ENCODE data around the gene ALOX12B. TPM values are rescaled to one million over a fixed set of nuclear protein-coding genes. Genes with fewer than 3 reads are reported as not detected.

The ALOX12B gene
- total RNA-seq, 1 donor from 2014 or later = 0.35 TPM

DNA sequence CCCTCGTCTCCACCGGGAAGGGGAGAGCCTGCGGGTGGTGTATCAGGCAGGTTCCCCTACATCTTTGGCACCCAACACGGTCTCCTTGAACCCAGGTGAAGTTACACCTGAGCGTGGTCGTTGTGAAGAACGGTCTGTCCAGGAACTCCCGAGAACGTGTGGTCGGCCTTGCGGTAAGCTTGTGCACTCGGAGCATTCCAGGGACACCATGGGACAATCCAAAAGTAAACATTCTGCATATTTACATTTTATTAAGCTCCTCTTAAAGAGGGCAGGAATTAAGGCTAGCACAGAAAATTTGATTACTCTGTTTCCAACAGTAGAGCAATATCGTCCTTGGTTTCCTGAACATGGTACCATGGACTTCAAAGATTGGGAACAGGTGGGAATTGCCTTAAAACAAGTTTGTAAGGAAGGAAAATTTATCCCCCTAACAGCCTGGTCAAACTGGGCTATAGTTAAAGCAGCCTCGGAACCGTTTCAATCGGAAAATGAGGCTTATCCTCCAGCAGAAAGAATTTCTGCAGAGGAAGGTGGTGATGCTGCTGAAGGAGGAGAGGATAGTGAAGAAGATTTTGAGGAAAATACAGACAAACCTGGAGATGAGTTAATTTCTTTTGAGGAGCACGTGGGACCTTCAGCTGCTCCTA is 30.4 kb downstream of the ALOX12B start:
- TF ChIP-seq, protein P1, sequence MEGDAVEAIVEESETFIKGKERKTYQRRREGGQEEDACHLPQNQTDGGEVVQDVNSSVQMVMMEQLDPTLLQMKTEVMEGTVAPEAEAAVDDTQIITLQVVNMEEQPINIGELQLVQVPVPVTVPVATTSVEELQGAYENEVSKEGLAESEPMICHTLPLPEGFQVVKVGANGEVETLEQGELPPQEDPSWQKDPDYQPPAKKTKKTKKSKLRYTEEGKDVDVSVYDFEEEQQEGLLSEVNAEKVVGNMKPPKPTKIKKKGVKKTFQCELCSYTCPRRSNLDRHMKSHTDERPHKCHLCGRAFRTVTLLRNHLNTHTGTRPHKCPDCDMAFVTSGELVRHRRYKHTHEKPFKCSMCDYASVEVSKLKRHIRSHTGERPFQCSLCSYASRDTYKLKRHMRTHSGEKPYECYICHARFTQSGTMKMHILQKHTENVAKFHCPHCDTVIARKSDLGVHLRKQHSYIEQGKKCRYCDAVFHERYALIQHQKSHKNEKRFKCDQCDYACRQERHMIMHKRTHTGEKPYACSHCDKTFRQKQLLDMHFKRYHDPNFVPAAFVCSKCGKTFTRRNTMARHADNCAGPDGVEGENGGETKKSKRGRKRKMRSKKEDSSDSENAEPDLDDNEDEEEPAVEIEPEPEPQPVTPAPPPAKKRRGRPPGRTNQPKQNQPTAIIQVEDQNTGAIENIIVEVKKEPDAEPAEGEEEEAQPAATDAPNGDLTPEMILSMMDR (conservative IDR thresholded peaks at IDR 0.05; ENCODE audit: low read depth, low read length) = no peak
- no peak for DNase-seq (ENCODE audit: low read depth)
- H3K4me3 ChIP-seq (ENCODE audit: low read depth, low read length) = no peak overlapping the region

DNA sequence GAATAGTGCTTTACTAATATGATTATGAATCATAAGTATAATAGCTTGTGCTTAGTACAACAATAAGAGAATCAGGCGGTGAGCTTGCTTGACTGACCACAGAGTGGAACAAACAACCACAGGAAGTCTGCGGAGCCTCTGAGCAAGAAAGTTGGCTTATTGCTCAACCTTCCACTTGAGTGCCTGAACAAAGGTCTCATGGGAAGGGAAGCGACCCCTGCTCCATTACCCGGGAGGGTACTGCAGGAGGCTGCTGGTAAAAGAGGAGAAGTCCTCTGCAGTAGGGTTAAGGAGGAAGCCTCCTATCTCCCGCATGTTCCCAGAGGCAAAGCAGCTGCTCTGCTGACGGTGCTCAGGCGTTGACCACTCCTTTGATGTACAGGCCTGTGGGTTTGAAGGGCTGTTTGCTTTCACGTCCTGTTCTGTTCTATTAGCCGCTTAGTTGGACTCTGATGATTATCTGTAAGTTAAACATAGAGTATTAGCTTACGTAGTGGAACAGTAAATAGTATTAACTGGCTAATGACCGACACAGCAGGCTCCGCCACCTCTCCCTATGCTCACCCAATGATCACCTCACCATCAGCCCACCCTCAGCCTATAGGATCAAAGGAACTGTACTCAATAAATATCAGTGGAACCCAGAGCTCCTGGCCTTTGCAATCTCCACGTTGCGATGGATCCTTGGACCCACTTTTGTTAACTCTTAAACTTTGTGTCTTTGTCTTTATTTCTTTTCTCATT is 31.1 kb downstream of the ALOX12B start:
- no peak for DNase-seq (ENCODE audit: low read depth)
- TF ChIP-seq, protein P1 (conservative IDR thresholded peaks at IDR 0.05; ENCODE audit: low read depth, low read length) = no peak
- H3K4me3 ChIP-seq (ENCODE audit: low read depth, low read length) = no peak overlapping the region

DNA sequence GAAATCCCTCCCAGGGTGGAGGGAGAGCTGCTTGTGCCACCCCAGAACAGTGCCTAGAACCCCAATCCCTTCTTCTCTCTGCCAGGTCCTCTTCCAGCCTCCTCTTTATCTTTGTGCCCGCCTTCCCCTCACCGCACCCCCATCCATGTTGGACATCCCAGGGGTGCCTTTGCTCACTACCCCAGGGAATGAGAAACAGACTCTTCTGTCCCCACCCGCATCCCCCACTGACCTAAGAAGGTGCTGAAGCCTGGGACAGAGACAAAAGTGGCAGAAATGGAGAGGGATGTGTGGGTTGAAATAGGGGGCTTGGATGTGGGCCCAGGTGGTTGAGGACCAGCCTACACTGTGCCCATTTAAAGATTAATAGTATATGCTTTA is 31.7 kb downstream of the ALOX12B start:
- TF ChIP-seq, protein P1 (conservative IDR thresholded peaks at IDR 0.05; ENCODE audit: low read depth, low read length) = no peak
- no peak for DNase-seq (ENCODE audit: low read depth)
- no peak overlapping the region for H3K4me3 ChIP-seq (ENCODE audit: low read depth, low read length)

DNA sequence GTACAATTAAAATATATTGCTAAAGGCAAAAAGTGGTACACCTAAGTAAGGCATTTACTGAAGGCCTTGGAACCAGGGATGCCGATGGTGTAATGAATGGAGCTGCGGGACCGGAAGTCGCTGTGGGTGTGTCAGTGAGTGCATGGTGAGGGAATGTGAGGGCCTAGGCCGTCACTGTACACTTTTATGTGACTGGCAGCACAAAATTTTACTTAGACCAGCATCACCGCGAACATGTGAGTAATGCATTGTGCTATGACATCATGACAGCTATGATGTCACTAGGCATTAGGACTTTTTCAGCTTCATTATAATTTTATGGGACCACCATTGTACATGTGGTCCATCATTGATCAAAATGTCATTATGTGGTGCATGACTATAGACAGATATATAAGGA is 33.9 kb downstream of the ALOX12B start:
- no peak for DNase-seq (ENCODE audit: low read depth)
- TF ChIP-seq, protein P1 (conservative IDR thresholded peaks at IDR 0.05; ENCODE audit: low read depth, low read length) = no peak
- H3K4me3 ChIP-seq (ENCODE audit: low read depth, low read length) = no peak overlapping the region

DNA sequence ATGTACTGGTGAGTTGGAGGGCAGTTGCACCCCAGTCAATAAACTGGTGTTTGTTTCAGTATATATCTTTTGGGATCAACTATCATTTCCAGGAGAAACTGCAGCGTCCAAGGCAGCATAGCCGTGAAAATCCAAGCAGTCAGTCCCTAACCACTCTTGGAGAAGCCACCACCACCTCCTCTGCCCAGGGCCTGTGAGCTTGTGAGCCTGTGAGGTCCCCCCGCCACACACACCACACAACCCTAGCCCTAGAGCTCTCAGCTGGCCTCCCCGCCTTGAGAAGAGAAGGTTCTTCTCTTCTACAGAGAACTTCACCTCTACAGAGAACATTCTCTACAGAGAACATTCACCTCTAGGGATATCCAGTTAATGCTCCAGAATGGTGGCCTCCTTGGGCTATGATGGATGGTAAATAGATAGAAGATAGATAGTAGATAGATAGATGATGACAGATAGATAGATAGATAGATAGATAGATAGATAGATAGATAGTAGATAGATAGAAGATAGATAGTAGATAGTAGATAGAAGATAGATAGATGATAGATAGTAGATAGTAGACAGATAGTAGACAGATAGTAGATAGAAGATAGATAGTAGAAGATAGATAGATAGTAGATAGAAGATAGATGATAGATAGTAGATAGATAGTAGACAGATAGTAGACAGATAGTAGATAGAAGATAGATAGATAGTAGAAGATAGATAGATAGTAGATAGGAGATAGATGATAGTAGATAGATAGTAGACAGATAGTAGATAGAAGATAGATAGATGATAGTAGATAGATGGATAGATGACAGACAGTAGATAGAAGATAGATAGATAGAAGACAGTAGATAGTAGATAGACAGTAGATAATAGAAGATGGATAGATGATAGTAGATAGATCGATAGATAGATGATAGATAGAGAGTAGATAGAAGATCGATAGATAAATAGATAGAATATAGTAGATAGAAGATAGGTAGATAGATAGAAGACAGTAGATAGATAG is 35.0 kb downstream of the ALOX12B start:
- no peak overlapping the region for H3K4me3 ChIP-seq (ENCODE audit: low read depth, low read length)
- no peak for DNase-seq (ENCODE audit: low read depth)
- TF ChIP-seq, protein P1 (conservative IDR thresholded peaks at IDR 0.05; ENCODE audit: low read depth, low read length) = no peak

DNA sequence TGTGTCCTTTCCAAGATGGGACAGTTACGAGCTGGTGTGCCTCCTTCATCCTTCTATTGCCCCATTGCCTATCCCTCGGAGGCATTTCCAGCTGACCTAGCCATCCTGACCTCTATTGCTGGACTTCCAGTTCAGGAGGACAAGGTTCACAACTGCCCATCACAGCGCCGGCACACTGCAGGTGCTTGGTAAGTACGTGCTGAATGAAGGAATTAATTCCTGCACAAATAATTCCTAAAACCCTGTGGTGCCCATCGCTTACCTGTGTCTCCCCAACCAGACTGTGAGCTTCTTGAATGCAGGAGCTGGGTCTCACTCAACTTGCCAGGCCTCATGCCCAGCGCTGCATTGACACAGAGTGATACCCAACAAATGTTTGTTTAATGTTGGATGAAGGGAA is 35.7 kb downstream of the ALOX12B start:
- H3K4me3 ChIP-seq (ENCODE audit: low read depth, low read length) = no peak overlapping the region
- DNase-seq (ENCODE audit: low read depth) = no peak
- TF ChIP-seq, protein P1 (conservative IDR thresholded peaks at IDR 0.05; ENCODE audit: low read depth, low read length) = no peak
